Measurements from ENCODE around the gene CEP131.

CEP131 gene

DNA sequence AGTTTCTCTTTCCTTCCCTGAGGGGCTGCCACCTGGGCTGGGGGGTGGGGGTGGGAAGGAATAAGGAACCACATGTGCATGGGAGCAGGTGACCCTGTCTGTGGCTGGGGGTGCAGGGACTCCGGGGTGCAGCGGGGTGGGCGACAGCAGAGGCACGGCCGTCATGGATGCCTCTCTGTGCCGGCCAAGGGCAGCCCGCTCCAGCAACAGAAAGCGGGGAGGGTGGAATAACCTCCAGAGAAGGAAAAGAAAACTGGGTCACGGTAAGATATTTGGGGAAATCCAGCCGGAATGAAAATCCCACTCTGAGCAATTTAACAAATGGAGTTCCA, 20.5 kb upstream of the CEP131 start:
- Histone ChIP-seq H3F3A (ENCODE audit: insufficient read depth, low read length) (peaks cover 9% of the 10 kb centered on the region), H3K36me3 (replicated peaks; ENCODE audit: insufficient read depth, low read length) (no peaks in the 10 kb centered on the region), H3K4me3 (ENCODE audit: low read length) (no peak overlapping the region), H3K79me2 (ENCODE audit: low read length) (peaks cover 37% of the 10 kb centered on the region), H2AFZ (ENCODE audit: low read length) (no peak overlapping the region), H3K4me1 (ENCODE audit: low read length) (no peaks in the 10 kb centered on the region), H3K9me3 (replicated peaks; ENCODE audit: insufficient read depth, low read length) (no peaks in the 10 kb centered on the region), H3K9ac (ENCODE audit: low read length) (no peak overlapping the region), H3K9me2 (replicated peaks; ENCODE audit: insufficient read depth, low read length) (no peaks in the 10 kb centered on the region), H3K27me3 (replicated peaks; ENCODE audit: insufficient read depth, low read length) (no peaks in the 10 kb centered on the region), H3K27ac (ENCODE audit: low read length) (no peak overlapping the region), H3K4me2 (ENCODE audit: low read depth, low read length) (no peak overlapping the region), H4K20me1 (ENCODE audit: insufficient read depth, low read length) (no peaks in the 10 kb centered on the region)
- no peak for DNase-seq
- TF ChIP-seq EZH2 (optimal IDR thresholded peaks at IDR 0.05; ENCODE audit: low read depth, low read length) (no peak), CTCF (IDR thresholded peaks at IDR 0.05; ENCODE audit: low read length) (no peak), EZH2phosphoT487 (IDR thresholded peaks at IDR 0.05; ENCODE audit: low read length) (no peak)

DNA sequence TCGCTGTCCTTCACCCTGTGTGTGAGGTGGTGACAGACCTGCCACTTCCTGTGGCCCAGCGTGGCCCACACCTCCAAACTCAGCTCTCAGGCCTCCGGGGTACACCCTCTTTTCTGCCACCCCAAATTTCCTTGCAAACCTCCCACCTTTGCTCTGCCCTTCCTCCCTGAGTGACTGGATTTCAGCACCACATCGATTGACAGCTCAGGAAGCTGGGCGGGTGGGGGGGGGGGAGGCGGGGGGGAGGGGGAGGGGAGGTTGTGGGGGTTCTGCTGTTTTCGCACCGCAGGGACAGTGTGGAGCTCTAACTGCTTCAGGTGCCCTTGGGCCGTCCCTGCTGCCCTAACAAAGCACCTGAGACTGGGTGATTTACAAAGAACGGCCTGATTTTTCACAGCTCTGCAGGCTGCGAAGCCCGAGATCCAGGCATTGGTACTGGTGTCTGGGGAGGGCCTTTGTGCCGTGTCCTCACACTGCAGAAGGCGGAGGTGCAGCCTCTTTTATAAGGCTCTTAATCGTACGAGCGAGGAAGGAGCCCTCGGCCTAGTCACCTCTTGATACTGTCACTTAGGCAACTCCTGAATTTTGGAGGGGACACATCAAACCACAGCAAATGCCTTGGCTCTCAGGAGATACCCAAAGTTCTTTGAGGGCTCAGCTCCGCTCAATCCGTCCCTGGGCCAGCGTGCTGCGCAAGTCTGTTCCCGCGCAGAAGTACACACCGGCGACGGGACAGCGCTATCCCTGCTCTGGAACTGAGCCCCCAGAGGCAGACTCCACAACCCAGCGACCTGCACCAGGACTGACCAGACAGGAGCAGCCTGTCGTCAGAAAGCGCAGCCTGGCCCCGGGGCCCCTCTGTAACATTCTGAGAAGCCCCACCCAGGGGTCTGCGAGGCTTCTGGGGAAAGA, 19.9 kb upstream of the CEP131 start:
- no peaks in the 10 kb centered on the region for H3K27me3 ChIP-seq (replicated peaks; ENCODE audit: insufficient read depth, low read length)
- no peak overlapping the region for H2AFZ ChIP-seq (ENCODE audit: low read length)
- peaks cover 43% of the 10 kb centered on the region for H3K79me2 ChIP-seq (ENCODE audit: low read length)
- H3K4me2 ChIP-seq (ENCODE audit: low read depth, low read length) = no peak overlapping the region
- TF ChIP-seq EZH2phosphoT487 (IDR thresholded peaks at IDR 0.05; ENCODE audit: low read length) (no peak), EZH2 (optimal IDR thresholded peaks at IDR 0.05; ENCODE audit: low read depth, low read length) (no peak), CTCF (IDR thresholded peaks at IDR 0.05; ENCODE audit: low read length) (no peak)
- H3K9ac ChIP-seq (ENCODE audit: low read length) = no peak overlapping the region
- no peaks in the 10 kb centered on the region for H3K9me3 ChIP-seq (replicated peaks; ENCODE audit: insufficient read depth, low read length)
- no peaks in the 10 kb centered on the region for H4K20me1 ChIP-seq (ENCODE audit: insufficient read depth, low read length)
- no peak overlapping the region for H3K27ac ChIP-seq (ENCODE audit: low read length)
- peaks cover 5% of the 10 kb centered on the region for H3K4me1 ChIP-seq (ENCODE audit: low read length)
- H3K36me3 ChIP-seq (replicated peaks; ENCODE audit: insufficient read depth, low read length) = no peaks in the 10 kb centered on the region
- no peaks in the 10 kb centered on the region for H3K9me2 ChIP-seq (replicated peaks; ENCODE audit: insufficient read depth, low read length)
- H3K4me3 ChIP-seq (ENCODE audit: low read length) = no peak overlapping the region
- DNase-seq = no peak
- H3F3A ChIP-seq (ENCODE audit: insufficient read depth, low read length) = peaks cover 9% of the 10 kb centered on the region

DNA sequence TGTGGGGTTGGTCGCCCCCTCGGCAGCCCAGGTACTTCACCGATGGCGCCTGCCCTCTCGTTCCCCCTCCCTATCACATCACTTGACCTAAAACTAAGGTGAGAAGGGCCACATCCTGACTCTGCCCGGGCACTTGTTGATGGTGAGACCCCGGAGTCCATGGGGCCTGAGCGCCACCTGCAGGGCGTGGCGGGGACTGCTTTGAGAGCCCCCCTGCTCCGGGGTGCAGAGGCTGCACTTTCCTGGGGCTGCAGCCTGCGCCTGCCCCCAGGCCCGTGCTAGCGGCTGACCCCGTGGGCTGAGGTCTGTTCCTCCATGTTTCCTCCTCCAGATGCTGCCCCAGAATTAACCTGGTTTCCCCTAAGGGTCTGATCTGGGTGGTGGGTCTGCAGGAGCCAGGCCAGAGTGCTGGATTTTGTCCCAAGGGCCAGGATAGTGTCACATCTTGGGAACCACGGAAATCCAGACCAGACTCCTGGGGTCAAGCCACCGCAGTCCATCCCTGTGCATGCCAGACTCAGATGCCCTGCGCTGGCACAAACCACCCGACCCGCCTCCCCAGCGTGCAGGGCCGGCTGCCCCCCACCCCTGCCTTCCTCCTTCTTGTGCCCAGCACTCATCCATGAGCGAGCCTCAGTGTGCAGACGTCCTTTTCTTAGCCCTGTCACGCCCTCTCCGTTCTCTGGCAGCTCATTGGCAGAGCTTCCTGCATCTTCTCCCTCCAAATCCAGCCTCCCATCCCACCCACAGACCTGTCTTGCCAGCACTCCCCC, 19.1 kb upstream of the CEP131 start:
- TF ChIP-seq CTCF (IDR thresholded peaks at IDR 0.05; ENCODE audit: low read length) (peak; percentile 71), EZH2phosphoT487 (IDR thresholded peaks at IDR 0.05; ENCODE audit: low read length) (no peak), EZH2 (optimal IDR thresholded peaks at IDR 0.05; ENCODE audit: low read depth, low read length) (no peak)
- Histone ChIP-seq H3F3A (ENCODE audit: insufficient read depth, low read length) (peaks cover 9% of the 10 kb centered on the region), H3K4me3 (ENCODE audit: low read length) (no peak overlapping the region), H3K4me2 (ENCODE audit: low read depth, low read length) (no peak overlapping the region), H3K4me1 (ENCODE audit: low read length) (peaks cover 6% of the 10 kb centered on the region), H3K27me3 (replicated peaks; ENCODE audit: insufficient read depth, low read length) (no peaks in the 10 kb centered on the region), H3K9me3 (replicated peaks; ENCODE audit: insufficient read depth, low read length) (no peaks in the 10 kb centered on the region), H3K9ac (ENCODE audit: low read length) (no peak overlapping the region), H3K9me2 (replicated peaks; ENCODE audit: insufficient read depth, low read length) (no peaks in the 10 kb centered on the region), H2AFZ (ENCODE audit: low read length) (no peak overlapping the region), H3K79me2 (ENCODE audit: low read length) (peaks cover 51% of the 10 kb centered on the region), H3K27ac (ENCODE audit: low read length) (no peak overlapping the region), H4K20me1 (ENCODE audit: insufficient read depth, low read length) (no peaks in the 10 kb centered on the region), H3K36me3 (replicated peaks; ENCODE audit: insufficient read depth, low read length) (no peaks in the 10 kb centered on the region)
- peak; percentile 45 for DNase-seq
